ENCODE results near the gene VPS39.

GRCh38 chr15:42194513-42194912 is 13.6 kb downstream of the VPS39 start:
- no peak for TF ChIP-seq POLR2AphosphoS5 (IDR thresholded peaks at IDR 0.05; ENCODE audit: low read depth)
- no peak for TF ChIP-seq CTCF (IDR thresholded peaks at IDR 0.05; ENCODE audit: insufficient read depth, low read length)

Data from HL-60 (cell line).